Stimulated activated CD4-positive, alpha-beta T cell treated with anti-CD3 and anti-CD28 coated beads, Interleukin-4, amount 100 ng/mL, for 48 hours (primary cell): ENCODE measurements around the gene FARS2.

Experiments
- DNase-seq, 2 donors: peaks; one replicate each; pipeline ENCODE4 v3.0.0-alpha.2; 2020; ENCODE audit warnings: low read depth in 2 of 2

FARS2 gene

DNA sequence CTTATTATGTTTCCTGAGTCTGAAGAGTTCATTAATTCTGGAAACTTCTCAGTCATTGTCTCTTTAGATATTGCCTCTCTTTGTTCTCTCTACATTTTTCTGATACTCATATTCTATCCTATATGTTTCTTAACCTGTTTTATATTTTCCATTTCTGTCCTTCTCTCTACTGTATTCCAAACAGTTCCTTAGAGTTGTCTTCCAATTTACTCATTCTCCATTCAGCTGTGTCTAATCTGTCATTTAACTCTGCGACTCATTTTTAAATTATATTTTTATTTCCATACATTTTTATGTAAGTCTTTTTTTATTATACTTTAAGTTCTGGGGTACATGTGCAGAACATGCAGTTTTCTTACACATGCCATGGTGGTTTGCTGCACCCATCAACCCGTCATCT, 493.6 kb downstream of the FARS2 start:
- no peak for DNase-seq

DNA sequence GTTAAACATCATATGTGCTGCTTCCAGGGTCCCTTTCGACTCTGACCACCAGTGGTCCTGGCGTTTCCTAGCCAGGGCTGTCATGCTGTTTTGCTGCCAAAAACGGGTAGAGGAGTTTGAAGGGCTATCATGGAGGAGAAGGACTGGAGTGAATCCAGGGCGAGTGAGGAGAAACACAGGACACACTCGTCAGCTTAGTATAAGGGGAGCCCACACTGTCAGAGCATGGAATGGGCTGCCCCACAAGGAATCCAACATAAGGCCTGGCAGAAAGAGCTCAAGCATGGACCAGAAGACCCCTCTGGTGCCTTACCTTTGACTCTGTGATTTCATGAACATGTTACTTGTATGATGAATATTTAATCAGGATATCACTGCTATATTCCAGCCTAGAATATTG, 498.3 kb downstream of the FARS2 start:
- DNase-seq = no peak

DNA sequence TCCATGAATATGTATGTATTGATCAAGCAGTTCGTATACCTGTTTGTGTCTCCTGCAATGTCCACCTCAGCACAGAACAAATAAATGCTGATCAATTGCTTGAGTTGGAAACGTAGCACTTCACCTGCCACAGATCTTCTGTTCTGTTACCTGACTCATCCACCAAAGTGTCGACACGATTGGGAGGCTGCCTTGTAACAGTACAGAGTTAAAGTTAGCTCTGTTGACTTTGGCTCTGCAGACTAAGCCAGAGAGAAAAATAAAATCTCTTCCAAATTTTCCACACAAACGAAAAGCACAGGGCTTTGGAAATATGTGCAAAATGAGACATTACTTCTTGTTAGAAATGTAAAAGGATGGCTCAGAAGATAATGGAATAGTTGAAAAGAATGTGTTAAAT, 500.1 kb downstream of the FARS2 start:
- no peak for DNase-seq

DNA sequence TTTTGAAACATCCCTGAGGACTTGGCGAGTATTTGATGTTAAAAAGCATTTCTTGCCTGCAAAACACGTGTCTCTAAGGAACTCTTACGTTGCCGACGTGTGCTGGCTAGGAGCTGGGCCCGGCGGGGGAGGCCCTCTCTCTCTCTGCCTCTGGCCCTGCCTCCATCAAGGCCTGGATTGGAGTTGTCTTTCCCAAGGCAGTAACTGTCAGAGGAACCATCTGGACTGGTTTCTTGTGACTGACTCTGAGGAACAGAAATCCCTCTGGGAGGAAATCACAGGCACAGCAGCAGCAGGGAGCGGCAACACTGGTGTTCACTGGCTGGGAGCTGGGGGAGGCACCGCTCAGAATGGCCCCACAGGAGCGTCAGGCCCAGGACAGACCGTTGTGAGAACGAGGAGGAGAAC, 501.3 kb downstream of the FARS2 start:
- DNase-seq = no peak

DNA sequence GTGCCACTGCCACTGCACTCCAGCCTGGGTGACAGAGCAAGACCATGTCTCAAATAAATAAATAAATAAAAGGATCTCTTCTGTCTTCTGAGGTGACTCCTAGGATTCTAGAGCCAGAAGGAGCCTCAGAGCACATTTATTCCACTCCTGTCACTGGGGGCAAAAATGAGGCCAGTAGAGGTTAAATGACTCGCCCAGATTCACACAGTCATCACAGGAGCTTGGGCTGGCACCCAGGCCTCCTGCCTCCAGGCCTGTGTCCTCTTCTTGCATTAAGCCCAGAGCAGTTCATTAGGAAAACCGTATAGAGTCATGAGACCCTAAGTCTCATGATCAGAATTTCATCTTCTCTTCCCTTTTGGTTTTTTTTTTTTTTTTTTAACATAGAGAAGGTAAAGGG, 502.1 kb downstream of the FARS2 start:
- no peak for DNase-seq

DNA sequence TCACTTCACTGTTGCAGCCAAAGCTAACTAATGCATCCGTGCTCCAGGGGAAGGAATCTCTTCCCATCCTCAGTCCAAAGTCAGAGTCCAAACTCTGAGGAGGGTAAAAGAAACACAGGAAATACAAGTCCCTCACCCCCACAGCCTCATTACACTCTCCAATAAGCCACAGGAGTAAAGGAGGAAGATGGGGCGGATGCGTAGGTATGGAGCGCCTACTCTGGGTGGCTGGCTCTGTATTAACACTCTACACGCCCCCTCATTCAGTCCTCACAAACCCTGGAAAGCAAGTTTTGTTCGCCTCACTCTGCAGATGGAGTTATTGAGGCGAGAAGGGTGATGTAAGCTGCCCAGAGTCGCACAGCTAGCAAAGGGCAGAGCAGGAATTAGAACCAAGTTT, 502.6 kb downstream of the FARS2 start:
- no peak for DNase-seq

DNA sequence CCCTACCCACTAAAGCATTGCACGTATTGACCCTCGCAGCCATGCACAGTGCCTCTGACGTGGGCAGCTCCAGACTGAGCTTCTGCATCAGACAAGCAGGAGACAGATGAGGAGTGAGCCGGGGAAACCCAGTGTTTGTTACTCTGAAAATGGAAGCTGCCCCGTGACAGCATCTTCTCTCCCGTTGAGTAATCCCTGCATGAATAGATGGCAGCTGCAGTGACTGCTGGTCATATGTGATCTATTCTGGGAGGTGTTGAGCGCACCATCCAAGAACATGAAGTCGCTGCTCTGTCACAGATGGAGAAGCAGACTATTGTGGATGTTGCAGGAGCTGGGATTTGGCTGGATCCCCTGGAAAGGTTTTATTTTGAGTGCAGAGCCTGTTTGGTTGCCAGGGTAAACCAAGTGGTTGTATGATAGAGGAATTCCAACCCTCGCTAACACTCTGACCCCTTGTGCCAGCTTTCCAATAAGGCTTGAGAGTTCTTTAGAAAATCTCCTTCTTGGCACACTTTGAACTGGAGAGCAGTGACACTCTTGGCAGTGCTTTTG, 503.2 kb downstream of the FARS2 start:
- DNase-seq = no peak

DNA sequence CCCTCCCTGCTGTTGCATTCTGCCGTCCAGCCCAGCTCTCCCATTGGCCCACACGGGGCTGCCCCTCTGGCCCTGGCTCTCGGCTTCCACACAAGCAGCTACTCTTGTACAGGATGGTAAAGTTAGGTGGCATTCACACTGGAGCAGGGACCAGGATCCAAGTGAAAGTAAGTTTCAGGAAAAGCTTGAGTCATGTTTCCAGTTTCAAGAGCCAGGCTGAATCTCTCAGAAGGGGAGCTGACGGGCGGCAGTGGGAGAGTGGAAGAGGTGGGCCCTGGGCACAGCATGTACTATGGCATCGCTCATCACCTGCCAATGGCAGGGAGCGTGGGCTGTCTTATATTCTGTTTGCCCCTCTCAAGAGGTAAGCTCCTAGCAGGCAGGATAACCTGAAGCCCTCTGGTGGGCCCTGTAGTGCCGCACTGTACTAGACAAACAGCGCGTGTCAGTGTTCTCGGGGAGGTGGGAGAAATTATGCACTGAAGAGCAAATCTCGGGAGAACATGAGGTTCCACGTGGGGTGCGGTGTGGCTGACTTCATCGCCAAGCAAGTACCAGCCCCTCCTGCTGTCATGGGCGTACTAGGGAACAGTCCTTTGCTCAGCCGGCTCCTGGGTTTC, 503.9 kb downstream of the FARS2 start:
- no peak for DNase-seq

DNA sequence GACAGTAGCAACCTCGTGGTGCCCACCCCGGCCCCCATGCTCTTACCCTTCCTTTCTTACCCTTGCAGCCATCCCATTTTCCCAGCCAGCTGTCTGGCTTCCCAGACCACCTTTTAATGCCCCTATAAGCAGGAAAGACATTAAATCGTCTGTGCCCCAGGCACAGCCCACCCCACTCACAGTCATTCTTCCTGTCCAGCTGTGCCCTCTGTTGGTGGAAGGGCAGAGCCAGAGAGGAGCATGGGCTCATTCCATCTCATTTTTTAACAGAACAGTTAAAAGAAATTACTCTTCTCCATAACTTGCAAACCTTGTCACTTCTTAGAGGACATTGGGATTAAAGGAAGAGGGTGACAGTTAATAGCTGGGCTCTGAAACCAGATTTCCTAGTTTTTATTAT, 504.9 kb downstream of the FARS2 start:
- no peak for DNase-seq

DNA sequence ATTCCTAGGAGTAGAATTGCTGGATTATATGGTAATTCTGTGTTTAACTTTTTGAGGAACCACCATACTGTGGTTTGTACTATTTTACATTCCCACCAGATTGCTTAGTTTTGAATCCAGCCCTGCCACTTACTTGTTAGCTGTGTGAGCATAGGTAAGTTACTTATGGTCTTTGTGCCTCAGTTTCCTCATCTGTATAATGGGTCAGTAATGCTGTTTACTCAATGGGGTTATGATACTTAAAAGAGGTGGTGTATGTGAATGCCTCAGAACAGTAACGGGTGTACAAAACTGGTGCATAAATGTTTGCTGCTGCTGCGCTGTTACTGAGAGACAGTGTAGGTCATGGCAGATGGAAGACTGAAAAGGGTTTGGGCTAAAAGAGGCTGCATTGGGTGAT, 506.2 kb downstream of the FARS2 start:
- DNase-seq = no peak

DNA sequence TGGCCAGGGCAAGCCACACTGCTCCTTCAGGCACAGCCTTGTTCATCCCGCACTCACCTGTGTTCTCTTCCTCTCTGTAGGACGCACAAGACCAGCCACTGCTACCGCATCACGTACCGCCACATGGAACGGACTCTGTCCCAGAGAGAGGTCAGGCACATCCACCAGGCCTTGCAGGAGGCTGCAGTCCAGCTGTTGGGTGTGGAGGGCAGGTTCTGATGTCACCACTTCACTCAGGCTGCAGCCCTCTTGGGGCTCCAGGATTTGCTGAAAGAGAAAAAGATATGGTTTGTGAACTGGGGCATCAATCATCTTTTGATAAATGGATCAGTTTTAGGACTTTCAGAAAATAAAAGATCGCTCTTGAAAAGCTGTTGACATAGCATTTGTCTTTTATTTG, 509.9 kb downstream of the FARS2 start:
- DNase-seq = no peak

DNA sequence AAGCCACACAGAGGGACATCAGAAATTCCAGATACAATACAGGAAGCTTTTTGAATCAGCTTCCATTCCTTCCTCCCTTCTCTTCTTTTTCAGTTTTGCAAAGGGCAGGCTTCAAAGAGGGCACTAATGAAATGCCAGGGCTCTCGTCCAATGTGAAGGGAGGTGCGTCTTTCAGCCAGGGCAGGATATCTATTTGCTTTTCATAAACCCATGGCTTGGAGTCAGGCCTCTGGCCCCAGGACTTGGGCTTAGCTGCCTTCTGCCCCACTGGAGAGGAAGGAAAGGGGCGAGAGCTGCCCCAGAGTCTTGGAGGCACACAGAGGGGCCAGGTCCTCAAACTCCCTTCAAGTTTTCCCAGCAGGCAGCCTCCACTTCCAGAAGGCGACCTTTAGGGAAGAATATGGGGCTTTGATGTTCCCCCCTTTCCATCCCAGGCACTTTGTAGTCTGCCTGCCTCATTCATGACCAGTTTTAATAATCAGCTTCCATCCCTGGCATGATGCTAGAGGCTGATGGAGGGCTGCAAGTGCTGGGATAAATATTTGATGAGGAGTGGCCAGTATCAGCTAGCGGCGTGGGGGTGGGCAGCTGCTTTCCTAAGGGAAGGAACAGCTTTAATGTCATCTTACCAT, 510.6 kb downstream of the FARS2 start:
- no peak for DNase-seq

DNA sequence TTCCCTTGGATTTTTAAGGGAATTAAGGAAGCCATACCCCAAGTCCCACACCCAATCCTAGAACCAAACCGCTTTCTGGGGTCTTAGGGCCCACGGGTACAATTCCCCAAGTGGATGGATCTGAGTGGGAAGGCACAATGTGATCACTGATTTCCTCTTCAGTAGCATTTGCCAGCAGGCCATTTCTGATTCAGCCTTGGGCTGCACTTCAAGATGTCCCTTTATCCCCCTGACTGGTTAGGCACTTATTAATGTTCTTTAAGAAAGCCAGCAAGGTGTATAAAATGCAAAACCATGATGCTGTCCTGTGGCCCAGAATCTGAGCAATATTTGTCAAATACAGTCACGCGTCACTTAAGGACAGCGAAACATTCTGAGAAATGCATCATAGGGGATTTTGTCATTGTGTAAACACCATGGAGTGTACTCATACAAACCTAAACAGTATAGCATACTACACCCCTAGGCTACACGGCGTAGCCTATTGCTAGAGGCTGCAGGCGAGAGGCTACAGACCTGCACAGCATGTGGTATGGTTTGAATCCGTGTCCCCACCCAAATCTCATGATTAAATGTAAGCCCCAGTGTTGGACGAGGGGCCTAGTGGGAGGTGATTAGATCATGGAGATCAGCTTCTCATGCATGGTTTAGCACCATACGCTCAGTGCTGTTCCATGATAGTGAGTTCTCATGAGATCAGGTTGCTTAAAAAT, 511.3 kb downstream of the FARS2 start:
- DNase-seq = no peak

DNA sequence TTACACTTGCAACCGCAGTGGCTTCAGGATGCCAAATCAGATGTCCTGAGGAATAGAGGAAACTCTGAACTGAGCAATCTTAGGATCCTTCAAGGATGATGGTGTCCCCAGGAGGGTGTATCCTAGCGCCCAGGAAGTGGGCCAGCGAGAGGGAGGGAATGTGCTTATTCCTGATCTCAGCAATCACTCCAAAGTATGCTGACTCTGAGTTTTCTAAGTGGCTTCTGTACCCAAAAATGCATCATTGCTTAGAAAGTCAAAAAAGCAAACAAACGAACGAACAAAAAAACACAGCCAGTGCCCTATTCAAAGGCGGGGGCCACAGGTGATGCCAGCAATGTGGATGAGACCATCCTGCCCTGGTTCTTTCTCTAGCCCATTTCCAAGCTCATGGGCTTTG, 514.8 kb downstream of the FARS2 start:
- DNase-seq = no peak

DNA sequence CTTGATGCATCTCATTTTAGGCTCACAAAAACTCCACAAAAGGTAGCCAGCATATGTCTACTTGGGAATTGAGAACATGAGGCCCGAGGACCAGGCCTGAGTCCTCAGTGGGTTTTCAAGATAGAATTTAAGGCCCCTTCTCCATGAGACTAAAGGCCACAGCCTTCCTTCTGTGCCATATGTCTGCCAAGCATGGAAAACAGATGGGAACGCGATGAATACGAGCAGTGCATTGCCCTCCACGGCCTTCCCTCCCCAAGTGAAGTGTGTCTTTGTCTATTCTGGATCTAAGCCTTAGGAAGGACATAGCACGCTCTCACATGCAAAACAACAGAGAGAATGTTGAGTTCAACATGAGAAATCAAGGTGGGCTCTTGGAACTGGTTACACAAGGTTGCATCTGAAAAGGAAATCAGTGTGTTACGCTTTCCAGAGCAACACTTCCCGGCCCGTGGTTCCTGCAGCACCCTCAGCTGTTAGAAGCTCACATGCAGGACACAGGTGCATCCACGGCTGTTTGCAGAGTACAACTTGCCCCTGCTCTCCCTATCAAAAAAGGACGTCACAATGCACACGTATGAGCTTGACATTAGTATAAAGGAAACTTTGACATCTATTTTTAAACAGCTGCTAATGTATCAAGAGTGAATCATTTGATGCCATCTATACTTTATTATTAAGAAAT, 515.5 kb downstream of the FARS2 start:
- DNase-seq = no peak

DNA sequence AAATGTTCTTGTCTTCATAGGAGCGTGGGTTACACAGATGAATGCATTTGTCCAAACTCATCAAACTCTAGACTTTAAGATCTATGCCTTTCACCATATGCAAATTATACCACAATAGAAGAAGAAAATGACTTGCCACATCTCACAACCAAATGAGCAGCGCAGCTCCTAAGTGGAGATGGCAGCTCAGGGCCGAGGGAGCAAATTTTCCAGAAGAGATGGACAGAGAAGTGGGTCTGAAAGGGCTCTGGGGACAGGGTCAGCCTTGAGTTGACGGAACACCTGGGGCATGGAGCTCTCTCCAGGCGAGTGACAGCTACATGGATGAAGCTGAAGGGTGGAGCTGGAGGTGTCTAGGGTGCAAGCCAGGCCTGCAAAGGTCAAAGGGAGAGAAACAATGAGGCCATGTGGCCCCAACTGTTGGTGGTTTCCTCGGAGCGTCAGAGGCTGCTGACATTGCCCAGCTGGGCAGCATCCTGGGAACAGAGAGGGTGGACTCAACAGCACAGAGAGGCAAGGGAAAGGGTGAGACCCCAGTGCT, 517.1 kb downstream of the FARS2 start:
- DNase-seq = no peak

DNA sequence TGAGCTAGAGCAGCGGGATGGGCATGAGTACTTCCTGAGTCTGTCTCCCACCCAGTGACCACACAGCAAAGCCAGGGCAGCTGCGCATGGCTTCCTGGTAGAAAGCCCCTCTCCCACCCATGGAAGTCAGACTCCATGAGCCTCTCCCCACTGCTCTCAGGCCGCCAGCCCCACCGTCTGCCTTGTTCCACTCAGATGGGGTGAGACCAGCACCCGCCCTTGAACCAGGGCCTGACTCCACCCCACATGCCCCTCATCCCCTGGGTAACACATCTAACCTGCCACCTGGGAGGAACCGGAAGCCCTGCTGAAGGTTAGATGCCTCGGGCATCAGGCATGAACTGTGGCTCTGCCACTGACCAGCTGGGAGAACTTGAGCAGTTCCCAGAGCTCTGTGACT, 517.6 kb downstream of the FARS2 start:
- DNase-seq = no peak

DNA sequence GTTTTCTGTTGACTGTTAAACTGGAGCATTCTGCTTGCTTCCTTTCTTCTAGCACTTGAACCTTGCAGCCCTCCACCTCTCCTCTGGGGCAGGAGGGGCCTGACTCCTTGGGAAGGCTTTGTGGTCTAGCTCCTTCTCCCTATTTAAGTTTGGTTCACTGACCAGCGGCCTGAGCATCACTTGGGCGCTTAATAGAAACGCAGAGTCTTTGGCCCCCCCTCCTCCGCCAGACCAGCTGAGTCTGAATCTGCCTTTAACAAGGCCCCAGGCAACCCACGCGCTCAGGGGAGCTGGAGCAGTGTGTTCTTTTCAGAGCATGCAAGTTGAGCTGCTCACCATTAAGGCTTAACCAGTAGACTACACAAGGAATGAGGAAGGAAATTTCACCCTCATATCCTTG, 519.7 kb downstream of the FARS2 start:
- no peak for DNase-seq

DNA sequence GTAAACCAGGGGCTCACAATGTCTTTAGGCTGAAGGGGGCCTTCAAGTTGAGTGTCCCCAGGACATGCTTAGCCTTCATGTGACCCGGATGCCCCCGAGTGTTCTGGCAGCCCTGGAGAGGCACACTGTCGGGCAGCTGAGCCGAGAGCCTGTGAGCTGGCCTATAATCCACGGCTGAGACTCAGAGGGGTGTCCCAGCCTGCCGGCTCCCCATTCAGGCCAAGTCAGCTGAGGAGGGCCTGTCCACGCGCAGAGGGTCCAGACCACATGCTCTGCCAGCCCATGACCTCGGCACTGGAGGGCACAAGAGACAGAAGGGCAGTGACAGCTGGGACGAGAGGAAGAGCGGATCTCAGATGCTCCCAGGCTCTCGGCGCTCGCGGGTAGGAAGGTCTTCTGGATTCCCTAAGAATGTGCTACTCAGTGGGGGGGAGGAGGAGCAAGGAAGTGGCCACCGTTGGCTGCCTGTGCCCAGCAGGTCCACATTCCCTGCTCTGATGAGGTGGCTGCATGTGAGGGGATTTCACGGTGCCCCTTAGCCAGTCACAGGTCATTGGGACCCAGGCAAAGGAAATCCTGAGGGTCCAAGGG, 520.7 kb downstream of the FARS2 start:
- DNase-seq = no peak

DNA sequence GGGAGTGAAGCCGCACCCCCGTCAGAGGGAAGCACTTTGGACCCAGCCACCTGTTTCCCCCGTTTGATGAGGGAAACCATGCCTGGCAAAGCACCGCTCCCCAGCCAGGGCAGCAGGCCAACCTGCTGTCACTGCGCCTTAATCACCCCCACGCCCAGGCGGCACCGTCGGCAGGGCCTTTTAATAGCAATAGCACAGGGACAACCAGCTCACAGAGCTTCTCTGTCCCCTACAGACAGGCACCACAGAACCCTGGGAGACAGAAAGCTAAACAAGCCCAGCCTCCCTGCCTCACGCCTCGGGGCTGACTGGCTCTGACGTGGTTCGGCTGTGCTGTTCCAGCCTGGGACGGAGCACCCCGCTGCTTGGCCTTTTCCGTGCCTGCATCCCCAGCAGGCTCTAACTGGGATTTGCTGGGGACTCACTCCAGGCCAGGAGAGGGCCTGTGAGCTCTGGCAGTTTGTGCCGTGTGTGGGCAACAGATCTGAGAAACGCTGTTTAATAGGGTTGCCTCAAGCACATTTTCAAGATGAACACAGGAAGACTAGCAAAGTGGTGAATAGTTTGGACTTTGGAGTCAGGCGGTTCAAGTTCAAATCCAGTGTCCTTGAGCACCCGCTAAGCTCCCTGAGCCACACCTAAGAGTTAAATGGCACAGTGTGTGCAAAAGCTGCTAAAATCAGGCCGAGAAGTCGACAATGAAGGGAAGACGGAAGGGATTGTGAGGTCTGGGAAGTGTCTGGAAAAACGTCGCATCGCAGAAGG, 521.7 kb downstream of the FARS2 start:
- DNase-seq = no peak

DNA sequence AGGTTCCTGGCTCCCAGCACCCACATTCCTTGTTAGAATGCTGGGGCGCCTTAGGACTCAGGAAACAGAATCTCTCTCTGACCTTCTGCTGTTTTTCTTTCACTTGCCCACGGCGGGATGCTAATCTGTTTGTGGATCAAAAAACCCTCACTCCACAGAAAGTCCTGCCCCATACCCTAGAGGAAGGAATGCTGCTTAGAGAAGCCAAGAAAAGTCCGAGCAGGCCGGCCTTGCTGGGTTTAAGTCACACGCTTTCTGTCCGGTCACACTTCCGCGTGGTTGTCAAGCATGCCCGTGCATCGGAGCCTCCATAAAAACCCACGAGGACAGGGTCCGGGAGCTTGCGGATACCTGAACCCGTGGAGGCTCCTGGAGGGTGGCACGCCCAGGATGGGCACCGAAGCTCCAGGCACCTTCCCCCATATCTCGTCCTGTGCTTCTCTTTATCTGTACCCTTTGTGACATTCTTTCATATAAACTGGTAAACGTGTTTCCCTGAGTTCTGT, 522.3 kb downstream of the FARS2 start:
- DNase-seq = no peak
